GM12878 (cell line): ENCODE data around the gene CSRP1. TPM values are rescaled to one million over a fixed set of nuclear protein-coding genes. Genes with fewer than 3 reads are reported as not detected.

ENCODE experiments used
- ATAC-seq: fragments of 200-7000 bp; cut with Tn5 transposase; 3 replicates; pipeline ENCODE4 v1.9.1; 2020; ENCODE audit warnings: mild to moderate bottlenecking, moderate library complexity
- BruUV-seq: library from RNA; stranded (reverse); fragments of 400-500 nt; replicated peaks from 2 replicates; lab custom pipeline; 2021; lab: Mats Ljungman, UMichigan
- CTCF ChIA-PET: fragments of 300-600 bp; sonication (Branson Sonifier 250); formaldehyde crosslinking; extraction: SDS; loops from one replicate; lab custom pipeline; 2021; ENCODE audit warnings: inconsistent platforms; lab: Yijun Ruan, JAX
- POLR2A ChIA-PET: fragments of 350-600 bp; formaldehyde crosslinking; extraction: SDS; loops from one replicate; lab custom pipeline; 2021; ENCODE audit warnings: inconsistent platforms; lab: Charles Lee
- RAD21 ChIA-PET: fragments of 300-600 bp; sonication (Branson Sonifier 250); formaldehyde crosslinking; loops from one replicate; lab custom pipeline; 2023; ENCODE audit warnings: antibody characterized with exemption; ENCODE audit not compliant: unreplicated experiment; lab: Charles Lee
- SMC1A ChIA-PET: fragments of 300-600 bp; sonication (Branson Sonifier 250); formaldehyde crosslinking; loops from one replicate; lab custom pipeline; 2023; ENCODE audit not compliant: unreplicated experiment, uncharacterized antibody; lab: Charles Lee
- DNase-seq: peaks from one replicate; pipeline ENCODE4 v3.0.0-alpha.2; 2011; ENCODE audit warnings: low read depth, low spot score
- FAIRE-seq: peaks from 3 replicates; lab custom pipeline; 2011; peaks lifted over from hg19 to GRCh38; lab: Jason Lieb, UNC
- H2AFZ ChIP-seq: 2 replicates; pipeline ENCODE4 v1.6.0; 2011; ENCODE audit warnings: low read depth, low read length, control low read depth; ENCODE audit not compliant: control insufficient read depth
- H3K27ac ChIP-seq: 2 replicates; pipeline ENCODE4 v1.5.1; 2011; ENCODE audit warnings: control low read depth; ENCODE audit not compliant: control insufficient read depth, insufficient read depth
- H3K27me3 ChIP-seq, 2 experiments: replicated peaks in 1 of 2; 2 replicates each; pipeline versions ENCODE4 v1.6.0 to v1.6.1; 2011; ENCODE audit warnings: low read length in 1 of 2; ENCODE audit not compliant: control insufficient read depth in 2 of 2, insufficient read depth in 2 of 2
- H3K36me3 ChIP-seq, 2 experiments: 2 replicates each; pipeline ENCODE4 v1.5.1; 2011; ENCODE audit warnings: low read length in 1 of 2; ENCODE audit not compliant: control insufficient read depth in 2 of 2, insufficient read depth in 2 of 2
- H3K4me1 ChIP-seq: 2 replicates; pipeline ENCODE4 v1.6.1; 2011; ENCODE audit warnings: mild to moderate bottlenecking, low read length, moderate library complexity, mixed read lengths; ENCODE audit not compliant: control insufficient read depth, insufficient read depth
- H3K4me2 ChIP-seq: 2 replicates; pipeline ENCODE4 v1.6.0; 2011; ENCODE audit warnings: control low read depth; ENCODE audit not compliant: control insufficient read depth, insufficient read depth
- H3K4me3 ChIP-seq: fragments of 200-600 bp; sonication (generic); 2 replicates; pipeline ENCODE4 v1.5.1; 2016
- H3K79me2 ChIP-seq: 2 replicates; pipeline ENCODE4 v1.6.0; 2011; ENCODE audit warnings: low read length; ENCODE audit not compliant: control insufficient read depth, insufficient read depth
- H3K9ac ChIP-seq: 2 replicates; pipeline ENCODE4 v1.8.0; 2011; ENCODE audit warnings: low read length, control low read depth, mixed read lengths; ENCODE audit not compliant: control insufficient read depth, insufficient read depth
- H3K9me3 ChIP-seq: replicated peaks from 3 replicates; pipeline ENCODE4 v1.5.1; 2011; ENCODE audit warnings: mild to moderate bottlenecking, low read length; ENCODE audit not compliant: control insufficient read depth, insufficient read depth
- H4K20me1 ChIP-seq: 2 replicates; pipeline ENCODE4 v1.6.0; 2011; ENCODE audit not compliant: control insufficient read depth, insufficient read depth
- BHLHE40 ChIP-seq, 2 experiments: fragments of 450-650 bp in 1 of 2; IDR thresholded peaks; 2 replicates each; pipeline ENCODE4 v1.6.1; 2011 to 2017; ENCODE audit warnings: low read depth in 2 of 2, borderline replicate concordance in 1 of 2, improper control_type of control experiment in 1 of 2, low read length in 1 of 2, mild to moderate bottlenecking in 1 of 2
- EED ChIP-seq: sonication (generic); IDR thresholded peaks from 2 replicates; pipeline ENCODE4 v1.6.1; 2016; ENCODE audit warnings: antibody characterized with exemption, low read depth
- PML ChIP-seq: IDR thresholded peaks from 2 replicates; pipeline ENCODE4 v1.6.1; 2012; ENCODE audit warnings: low read length, inconsistent platforms
- SIN3A ChIP-seq: IDR thresholded peaks from 2 replicates; pipeline ENCODE4 v1.6.1; 2012; ENCODE audit warnings: low read depth, low read length, improper control_type of control experiment
- WGBS: methylation state at CpG from one replicate; pipeline ENCODE4 v1.1.6; 2016; ENCODE audit warnings: low lambda C conversion rate; ENCODE audit not compliant: insufficient replicate concordance, insufficient coverage; ENCODE audit errors: missing lambda C conversion rate; 5-methylcytosine and 5-hydroxymethylcytosine counted together
- in situ Hi-C: fragments of 300-500 bp; cut with MboI; formaldehyde crosslinking; loops from 9 replicates; pipeline ENCODE4 v1.14.3; 2018; ENCODE audit warnings: mixed read lengths
- intact Hi-C: fragments of 100-400 bp; cut with micrococcal nuclease; formaldehyde crosslinking; loops from one replicate; pipeline ENCODE4 v1.14.2; 2022; ENCODE audit not compliant: unreplicated experiment
- polyA plus RNA-seq, 11 experiments: library from polyadenylated mRNA; depleted of rRNA in 4 of 11; unstranded in 6 of 11; stranded (reverse) in 5 of 11; fragments of >200 nt; fragmentation: Nextera tagmentation in 4 of 11; fragmentation: Illumina TruSeq in 1 of 11; extraction: Ambion mirVana in 4 of 11; extraction: Trizol in 1 of 11; gene quantifications; 1 replicate in 1 of 11; 2 replicates in 10 of 11; pipeline versions ENCODE4 v1.2.1 to v1.2.3, GENCODE V29; 2011 to 2016; ENCODE audit warnings: inconsistent platforms in 2 of 11, missing spikeins in 2 of 11, low read depth in 1 of 11
- total RNA-seq, 4 experiments: library from RNA; depleted of rRNA in 3 of 4; stranded (reverse); fragments of >200 nt in 3 of 4; fragmentation: Illumina TruSeq in 1 of 4; extraction: Trizol in 1 of 4; gene quantifications; 2 replicates each; pipeline versions ENCODE4 v1.2.1 to v1.2.3, GENCODE V29; 2013 to 2021
- TF ChIP-seq, protein P1 (sequence below): IDR thresholded peaks from 2 replicates; pipeline ENCODE4 v1.6.1; 2012; ENCODE audit warnings: low read depth, low read length, improper control_type of control experiment
- TF ChIP-seq, protein P2 (sequence below): IDR thresholded peaks from 2 replicates; pipeline ENCODE4 v1.6.1; 2012; ENCODE audit warnings: improper control_type of control experiment, low read depth, low read length; ENCODE audit not compliant: insufficient replicate concordance

The CSRP1 gene
- total and polyA plus RNA-seq, 10 of the 15 experiments (the other 5 are each of a cell fraction or from before 2014, with no cell fraction given), result 23.4 to 99.2 (median 80.7) TPM

DNA sequence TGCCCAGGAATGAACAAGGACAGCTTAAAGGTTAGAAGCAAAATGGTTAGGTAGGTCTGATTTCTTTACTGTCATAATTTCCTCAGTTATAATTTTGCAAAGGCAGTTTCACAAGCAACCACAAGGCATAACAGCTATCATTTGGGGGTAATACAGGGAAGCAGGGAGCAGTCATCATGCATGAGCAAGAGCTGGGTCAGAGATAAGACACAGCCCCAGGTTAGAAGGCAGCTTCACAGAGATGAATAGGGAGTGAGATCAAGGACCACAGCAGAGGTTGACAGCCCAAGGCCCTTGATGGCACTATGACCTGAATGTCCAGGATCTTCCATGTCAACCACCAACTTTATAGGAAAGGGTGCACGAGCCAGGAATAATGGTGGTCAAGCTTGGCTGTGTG is 9.0 kb upstream of the CSRP1 start:
- Histone ChIP-seq H3K79me2 (no peaks in the 10 kb centered on the region), H3K27me3 (no peaks in the 10 kb centered on the region), H3K9ac (no peak overlapping the region), H4K20me1 (peaks cover 3% of the 10 kb centered on the region; the same call in 1 of the 2 replicates), H3K4me3 (no peak overlapping the region), H3K27ac (no peak overlapping the region), H3K4me2 (no peak overlapping the region), H3K9me3 (no peaks in the 10 kb centered on the region), H2AFZ (no peak overlapping the region), H3K4me1 (peaks cover 21% of the 10 kb centered on the region), H3K36me3 (no peaks in the 10 kb centered on the region)
- TF ChIP-seq, protein P1, sequence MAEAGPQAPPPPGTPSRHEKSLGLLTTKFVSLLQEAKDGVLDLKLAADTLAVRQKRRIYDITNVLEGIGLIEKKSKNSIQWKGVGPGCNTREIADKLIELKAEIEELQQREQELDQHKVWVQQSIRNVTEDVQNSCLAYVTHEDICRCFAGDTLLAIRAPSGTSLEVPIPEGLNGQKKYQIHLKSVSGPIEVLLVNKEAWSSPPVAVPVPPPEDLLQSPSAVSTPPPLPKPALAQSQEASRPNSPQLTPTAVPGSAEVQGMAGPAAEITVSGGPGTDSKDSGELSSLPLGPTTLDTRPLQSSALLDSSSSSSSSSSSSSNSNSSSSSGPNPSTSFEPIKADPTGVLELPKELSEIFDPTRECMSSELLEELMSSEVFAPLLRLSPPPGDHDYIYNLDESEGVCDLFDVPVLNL, result no peak
- TF ChIP-seq, protein P2, sequence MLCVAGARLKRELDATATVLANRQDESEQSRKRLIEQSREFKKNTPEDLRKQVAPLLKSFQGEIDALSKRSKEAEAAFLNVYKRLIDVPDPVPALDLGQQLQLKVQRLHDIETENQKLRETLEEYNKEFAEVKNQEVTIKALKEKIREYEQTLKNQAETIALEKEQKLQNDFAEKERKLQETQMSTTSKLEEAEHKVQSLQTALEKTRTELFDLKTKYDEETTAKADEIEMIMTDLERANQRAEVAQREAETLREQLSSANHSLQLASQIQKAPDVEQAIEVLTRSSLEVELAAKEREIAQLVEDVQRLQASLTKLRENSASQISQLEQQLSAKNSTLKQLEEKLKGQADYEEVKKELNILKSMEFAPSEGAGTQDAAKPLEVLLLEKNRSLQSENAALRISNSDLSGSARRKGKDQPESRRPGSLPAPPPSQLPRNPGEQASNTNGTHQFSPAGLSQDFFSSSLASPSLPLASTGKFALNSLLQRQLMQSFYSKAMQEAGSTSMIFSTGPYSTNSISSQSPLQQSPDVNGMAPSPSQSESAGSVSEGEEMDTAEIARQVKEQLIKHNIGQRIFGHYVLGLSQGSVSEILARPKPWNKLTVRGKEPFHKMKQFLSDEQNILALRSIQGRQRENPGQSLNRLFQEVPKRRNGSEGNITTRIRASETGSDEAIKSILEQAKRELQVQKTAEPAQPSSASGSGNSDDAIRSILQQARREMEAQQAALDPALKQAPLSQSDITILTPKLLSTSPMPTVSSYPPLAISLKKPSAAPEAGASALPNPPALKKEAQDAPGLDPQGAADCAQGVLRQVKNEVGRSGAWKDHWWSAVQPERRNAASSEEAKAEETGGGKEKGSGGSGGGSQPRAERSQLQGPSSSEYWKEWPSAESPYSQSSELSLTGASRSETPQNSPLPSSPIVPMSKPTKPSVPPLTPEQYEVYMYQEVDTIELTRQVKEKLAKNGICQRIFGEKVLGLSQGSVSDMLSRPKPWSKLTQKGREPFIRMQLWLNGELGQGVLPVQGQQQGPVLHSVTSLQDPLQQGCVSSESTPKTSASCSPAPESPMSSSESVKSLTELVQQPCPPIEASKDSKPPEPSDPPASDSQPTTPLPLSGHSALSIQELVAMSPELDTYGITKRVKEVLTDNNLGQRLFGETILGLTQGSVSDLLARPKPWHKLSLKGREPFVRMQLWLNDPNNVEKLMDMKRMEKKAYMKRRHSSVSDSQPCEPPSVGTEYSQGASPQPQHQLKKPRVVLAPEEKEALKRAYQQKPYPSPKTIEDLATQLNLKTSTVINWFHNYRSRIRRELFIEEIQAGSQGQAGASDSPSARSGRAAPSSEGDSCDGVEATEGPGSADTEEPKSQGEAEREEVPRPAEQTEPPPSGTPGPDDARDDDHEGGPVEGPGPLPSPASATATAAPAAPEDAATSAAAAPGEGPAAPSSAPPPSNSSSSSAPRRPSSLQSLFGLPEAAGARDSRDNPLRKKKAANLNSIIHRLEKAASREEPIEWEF, result no peak
- TF ChIP-seq EED (no peak), PML (no peak), BHLHE40 (IDR thresholded peaks at IDR 0.05; ENCODE audit: borderline replicate concordance in 1 of 2, low read depth in 2 of 2, low read length in 1 of 2) (no peak), SIN3A (no peak)
- no TSS peak for BruUV-seq
- ChIA-PET POLR2A (interaction anchor here (1.0 kb wide), 1 partner anchor 80 kb away, joined by 5 read pairs; no protein-coding TSS in a partner anchor), RAD21 (interaction anchor here (2.3 to 7.9 kb wide), 2 partner anchors 34 to 68 kb away, joined by 24 to 146 read pairs; no protein-coding TSS in a partner anchor), CTCF (interaction anchor here (0.9 to 11.2 kb wide), 9 partner anchors 12 to 187 kb away, joined by 3 to 814 read pairs (median 5); no protein-coding TSS in a partner anchor), SMC1A (interaction anchor here (1.0 to 18.7 kb wide), 5 partner anchors 15 to 110 kb away, joined by 4 to 514 read pairs (median 4); no protein-coding TSS in a partner anchor)
- FAIRE-seq (no peak), ATAC-seq (no peak), DNase-seq (no peak)
- in situ Hi-C loops (no loop called here), intact Hi-C loops (loop anchor here (10.0 kb wide), 1 partner anchor 261 kb away; no protein-coding TSS in a partner anchor)
- 89% methylated on average over 1 of the region's 1 CpG for WGBS
